ENCODE data around the gene ATE1. TPM values are rescaled to one million over a fixed set of nuclear protein-coding genes. Genes with fewer than 3 reads are reported as not detected.

ATE1 gene
- total RNA-seq, 2 experiments from 2014 or later: 18.5 to 20.9 TPM

DNA sequence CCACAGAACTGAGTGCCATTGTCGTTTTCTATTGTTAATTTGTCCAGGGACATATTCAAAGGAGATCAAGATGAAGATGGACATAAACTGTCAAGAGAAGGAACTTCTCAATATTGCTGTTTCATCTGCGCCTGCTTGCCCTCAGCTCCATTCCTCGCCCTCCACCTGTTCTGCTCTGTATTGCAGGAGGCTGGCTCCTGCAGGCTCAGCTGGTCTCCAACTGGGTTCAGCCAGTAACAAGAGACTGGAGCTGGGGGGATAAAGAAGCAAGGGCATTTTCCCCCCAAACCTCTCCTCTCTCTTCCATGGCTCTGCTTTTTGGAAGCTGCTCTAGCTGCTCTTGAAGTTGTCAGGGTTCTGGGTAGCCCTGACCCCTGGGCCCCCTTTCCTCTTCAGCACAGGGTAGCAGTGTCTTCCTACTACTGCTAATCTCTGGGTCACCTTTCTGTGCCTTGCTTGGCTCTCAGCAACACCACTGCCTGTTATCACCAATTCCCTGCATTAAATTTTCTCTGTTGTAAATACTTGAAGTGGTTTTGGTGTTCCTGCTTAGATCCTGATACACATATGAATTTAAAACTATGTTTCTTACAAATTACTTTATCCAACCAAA lies 180.6 kb downstream of the ATE1 start:
- POLR2A ChIA-PET: no interaction called here
- Mint-ChIP-seq H3K36me3 (ENCODE audit: low read depth) (peaks cover 25% of the 10 kb centered on the region), H3K4me1 (ENCODE audit: low read depth) (no peaks in the 10 kb centered on the region), H3K9me3 (no peaks in the 10 kb centered on the region), H3K4me3 (no peak overlapping the region), H3K27ac (no peak overlapping the region), H3K27me3 (no peaks in the 10 kb centered on the region)
- Histone ChIP-seq H3K27ac (ENCODE audit: low read depth in 1 of 2, low read length in 2 of 2) (no peak overlapping the region), H3K27me3 (ENCODE audit: control insufficient read depth in 1 of 2, insufficient read depth in 2 of 2, low read length in 2 of 2) (no peaks in the 10 kb centered on the region), H3K4me1 (ENCODE audit: insufficient read depth, low read length) (no peaks in the 10 kb centered on the region), H3K36me3 (ENCODE audit: insufficient read depth, low read length) (peaks cover 8% of the 10 kb centered on the region), H3K4me3 (ENCODE audit: low read length) (no peak overlapping the region), H3K9me3 (ENCODE audit: control insufficient read depth in 1 of 2, insufficient read depth in 1 of 2, low read length in 2 of 2) (no peaks in the 10 kb centered on the region)
- TF ChIP-seq, protein P1, sequence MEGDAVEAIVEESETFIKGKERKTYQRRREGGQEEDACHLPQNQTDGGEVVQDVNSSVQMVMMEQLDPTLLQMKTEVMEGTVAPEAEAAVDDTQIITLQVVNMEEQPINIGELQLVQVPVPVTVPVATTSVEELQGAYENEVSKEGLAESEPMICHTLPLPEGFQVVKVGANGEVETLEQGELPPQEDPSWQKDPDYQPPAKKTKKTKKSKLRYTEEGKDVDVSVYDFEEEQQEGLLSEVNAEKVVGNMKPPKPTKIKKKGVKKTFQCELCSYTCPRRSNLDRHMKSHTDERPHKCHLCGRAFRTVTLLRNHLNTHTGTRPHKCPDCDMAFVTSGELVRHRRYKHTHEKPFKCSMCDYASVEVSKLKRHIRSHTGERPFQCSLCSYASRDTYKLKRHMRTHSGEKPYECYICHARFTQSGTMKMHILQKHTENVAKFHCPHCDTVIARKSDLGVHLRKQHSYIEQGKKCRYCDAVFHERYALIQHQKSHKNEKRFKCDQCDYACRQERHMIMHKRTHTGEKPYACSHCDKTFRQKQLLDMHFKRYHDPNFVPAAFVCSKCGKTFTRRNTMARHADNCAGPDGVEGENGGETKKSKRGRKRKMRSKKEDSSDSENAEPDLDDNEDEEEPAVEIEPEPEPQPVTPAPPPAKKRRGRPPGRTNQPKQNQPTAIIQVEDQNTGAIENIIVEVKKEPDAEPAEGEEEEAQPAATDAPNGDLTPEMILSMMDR (IDR thresholded peaks at IDR 0.05): no peak
- ATAC-seq (ENCODE audit: poor library complexity) (no peak), DNase-seq (no peak)
- CTCF ChIA-PET: no interaction called here
- intact Hi-C loops (cut with DNase I, micrococcal nuclease): no loop called here

DNA sequence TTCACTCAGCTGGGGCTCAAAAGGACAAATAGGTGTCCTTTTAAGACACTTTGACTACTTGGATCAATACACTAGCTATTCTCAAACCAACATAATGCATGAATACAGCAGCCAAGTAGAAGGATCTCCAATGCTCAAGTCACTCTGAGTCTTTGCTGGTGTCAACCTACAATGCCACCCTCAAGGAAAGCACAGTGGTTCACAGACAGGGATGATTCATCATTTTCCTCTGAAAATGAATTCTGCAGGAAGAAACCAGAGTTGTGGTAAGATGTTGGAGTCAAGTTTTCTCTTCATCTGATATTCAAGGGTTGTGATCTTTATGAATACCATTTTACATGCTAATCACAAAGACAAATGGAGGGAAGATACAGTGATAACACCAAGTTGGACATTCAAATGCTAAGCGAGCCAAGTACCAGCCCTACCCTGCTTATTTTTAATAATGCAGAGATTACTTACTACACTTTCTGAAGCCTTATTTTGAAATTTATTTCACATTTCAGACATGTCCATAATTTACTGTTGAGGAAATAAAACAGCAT lies 186.5 kb downstream of the ATE1 start:
- Mint-ChIP-seq H3K27me3 (no peaks in the 10 kb centered on the region), H3K36me3 (ENCODE audit: low read depth) (peaks cover 39% of the 10 kb centered on the region), H3K9me3 (no peaks in the 10 kb centered on the region), H3K4me1 (ENCODE audit: low read depth) (peaks cover 4% of the 10 kb centered on the region), H3K27ac (no peak overlapping the region), H3K4me3 (no peak overlapping the region)
- DNase-seq (no peak), ATAC-seq (ENCODE audit: poor library complexity) (no peak)
- TF ChIP-seq, protein P1 (IDR thresholded peaks at IDR 0.05): no peak
- H3K9me3 ChIP-seq (ENCODE audit: control insufficient read depth in 1 of 2, insufficient read depth in 1 of 2, low read length in 2 of 2): no peaks in the 10 kb centered on the region
- peaks cover 12% of the 10 kb centered on the region for H3K36me3 ChIP-seq (ENCODE audit: insufficient read depth, low read length)
- no peak overlapping the region for H3K27ac ChIP-seq (ENCODE audit: low read depth in 1 of 2, low read length in 2 of 2)
- no peaks in the 10 kb centered on the region for H3K27me3 ChIP-seq (ENCODE audit: control insufficient read depth in 1 of 2, insufficient read depth in 2 of 2, low read length in 2 of 2)
- no peaks in the 10 kb centered on the region for H3K4me1 ChIP-seq (ENCODE audit: insufficient read depth, low read length)
- POLR2A ChIA-PET: no interaction called here
- no peak overlapping the region for H3K4me3 ChIP-seq (ENCODE audit: low read length)
- CTCF ChIA-PET: no interaction called here
- intact Hi-C loops (cut with DNase I, micrococcal nuclease): no loop called here

DNA sequence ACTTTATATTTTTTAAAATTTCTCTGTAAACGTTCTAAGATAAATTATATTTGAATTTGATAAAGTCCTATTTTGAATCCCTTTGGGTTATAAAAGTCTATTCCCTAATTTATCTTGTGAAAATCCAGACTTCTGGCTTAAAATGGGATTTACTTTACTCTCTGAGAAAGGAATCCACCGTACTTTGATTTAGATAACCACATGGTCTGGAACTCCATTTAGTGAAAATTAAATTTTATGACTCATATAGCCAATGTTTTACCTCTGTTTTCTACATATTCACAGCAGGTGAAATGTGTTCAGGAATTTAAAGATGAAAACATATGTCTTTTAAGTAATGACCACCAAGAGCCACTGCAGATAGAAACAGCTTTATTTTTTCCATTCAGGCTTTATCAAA lies 187.8 kb downstream of the ATE1 start:
- CTCF ChIA-PET: no interaction called here
- POLR2A ChIA-PET: no interaction called here

More for the DNA sequence above, 187.8 kb downstream of the ATE1 start:
- H3K27me3 Mint-ChIP-seq: peaks cover 11% of the 10 kb centered on the region
- intact Hi-C loops (cut with DNase I, micrococcal nuclease): no loop called here
- Histone ChIP-seq H3K4me1 (ENCODE audit: insufficient read depth, low read length) (no peaks in the 10 kb centered on the region), H3K27ac (ENCODE audit: low read depth in 1 of 2, low read length in 2 of 2) (no peak overlapping the region), H3K36me3 (ENCODE audit: insufficient read depth, low read length) (peaks cover 12% of the 10 kb centered on the region), H3K4me3 (ENCODE audit: low read length) (no peak overlapping the region), H3K27me3 (ENCODE audit: control insufficient read depth in 1 of 2, insufficient read depth in 2 of 2, low read length in 2 of 2) (no peaks in the 10 kb centered on the region), H3K9me3 (ENCODE audit: control insufficient read depth in 1 of 2, insufficient read depth in 1 of 2, low read length in 2 of 2) (no peaks in the 10 kb centered on the region)
- H3K9me3 Mint-ChIP-seq: no peaks in the 10 kb centered on the region
- TF ChIP-seq, protein P1 (IDR thresholded peaks at IDR 0.05): no peak
- no peak for DNase-seq
- ATAC-seq (ENCODE audit: poor library complexity): no peak
- H3K4me1 Mint-ChIP-seq (ENCODE audit: low read depth): peaks cover 4% of the 10 kb centered on the region
- no peak overlapping the region for H3K4me3 Mint-ChIP-seq
- H3K27ac Mint-ChIP-seq: no peak overlapping the region
- peaks cover 38% of the 10 kb centered on the region for H3K36me3 Mint-ChIP-seq (ENCODE audit: low read depth)
